GM12874 (cell line): ENCODE results near the gene LDLRAD4.

ENCODE experiments used
- CTCF ChIP-seq: IDR thresholded peaks from 2 replicates; pipeline ENCODE4 v1.5.1; 2011; ENCODE audit warnings: low read depth, mild to moderate bottlenecking, control low read depth, low read length, moderate library complexity; ENCODE audit not compliant: insufficient read depth

Gene LDLRAD4

GRCh38 chr18:13221869-13222855 is 3.6 kb downstream of the LDLRAD4 start:
- TF ChIP-seq CTCF: no peak

- TF ChIP-seq CTCF: no peak
Observed at GRCh38 chr18:13222856-13223281, 4.3 kb downstream of the LDLRAD4 start.

GRCh38 chr18:13223311-13224143 is 5.0 kb downstream of the LDLRAD4 start:
- no peak for TF ChIP-seq CTCF

- no peak for TF ChIP-seq CTCF
Observed at GRCh38 chr18:13225261-13225660, 6.7 kb downstream of the LDLRAD4 start.

GRCh38 chr18:13226533-13227144 is 8.1 kb downstream of the LDLRAD4 start:
- no peak for TF ChIP-seq CTCF

GRCh38 chr18:13227910-13228309 is 9.3 kb downstream of the LDLRAD4 start:
- TF ChIP-seq CTCF: no peak
